DMS53 treated with DMSO at 0.1 percent for 48 hours (cell line): ENCODE measurements around the gene FCHSD2.
"Not testable (repeated sequence)": the region's sequence is repeated elsewhere in the genome, so short reads cannot be mapped to it uniquely, and the experiment has no call there.

Experiments used
- DNase-seq: peaks from one replicate; lab custom pipeline; 2025; ENCODE audit not compliant: unreplicated experiment; lab: John Stamatoyannopoulos, UW

Gene FCHSD2

GRCh38 chr11:72940417-72940816, 201.7 kb downstream of the FCHSD2 start:
- DNase-seq, result no peak

- no peak for DNase-seq
Measured at GRCh38 chr11:72939031-72939430, 203.1 kb downstream of the FCHSD2 start.

GRCh38 chr11:72937439-72937838, 204.7 kb downstream of the FCHSD2 start:
- no peak for DNase-seq

GRCh38 chr11:72935700-72936099, 206.4 kb downstream of the FCHSD2 start:
- DNase-seq, result no peak

- no peak for DNase-seq
Measured at GRCh38 chr11:72932132-72932570, 210.0 kb downstream of the FCHSD2 start.

- no peak for DNase-seq
Measured at GRCh38 chr11:72930008-72930407, 212.1 kb downstream of the FCHSD2 start.

GRCh38 chr11:72929256-72929655, 212.9 kb downstream of the FCHSD2 start:
- no peak for DNase-seq

GRCh38 chr11:72927380-72927779, 214.7 kb downstream of the FCHSD2 start:
- no peak for DNase-seq

GRCh38 chr11:72926076-72926475, 216.0 kb downstream of the FCHSD2 start:
- DNase-seq, result no peak

GRCh38 chr11:72925656-72926055, 216.5 kb downstream of the FCHSD2 start:
- no peak for DNase-seq

- DNase-seq, result peak; percentile 19
Measured at GRCh38 chr11:72924568-72925190, 217.4 kb downstream of the FCHSD2 start.

- DNase-seq, result no peak
Measured at GRCh38 chr11:72921028-72921716, 220.9 kb downstream of the FCHSD2 start.

- no peak for DNase-seq
Measured at GRCh38 chr11:72920001-72920400, 222.1 kb downstream of the FCHSD2 start.

- DNase-seq, result no peak
Measured at GRCh38 chr11:72918851-72919250, 223.3 kb downstream of the FCHSD2 start.

GRCh38 chr11:72912253-72912652, 229.9 kb downstream of the FCHSD2 start:
- no peak for DNase-seq

GRCh38 chr11:72909558-72910388, 232.3 kb downstream of the FCHSD2 start:
- DNase-seq, result not testable (repeated sequence)

- no peak for DNase-seq
Measured at GRCh38 chr11:72908032-72908676, 234.0 kb downstream of the FCHSD2 start.

- no peak for DNase-seq
Measured at GRCh38 chr11:72904016-72904415, 238.1 kb downstream of the FCHSD2 start.

- no peak for DNase-seq
Measured at GRCh38 chr11:72901374-72901773, 240.7 kb downstream of the FCHSD2 start.

GRCh38 chr11:72900013-72900412, 242.1 kb downstream of the FCHSD2 start:
- no peak for DNase-seq

GRCh38 chr11:72899238-72899637, 242.9 kb downstream of the FCHSD2 start:
- no peak for DNase-seq
